Peyer's patch (tissue), 4 donors: Measurements from ENCODE around the gene CDC27. TPM values are rescaled to one million over a fixed set of nuclear protein-coding genes. Genes with fewer than 3 reads are reported as not detected.
A peak's percentile ranks its signal among the peaks of the same experiment; 100 is the strongest.
"Not testable (repeated sequence)": the region's sequence is repeated elsewhere in the genome, so short reads cannot be mapped to it uniquely, and the experiment has no call there.

Experiments
- DNase-seq, 3 donors: peaks; one replicate each; pipeline ENCODE4 v3.0.0-alpha.2; 2017 to 2019
- H3K27ac ChIP-seq, 4 donors: fragments of 200-600 bp; sonication (generic); one replicate each; pipeline ENCODE4 v1.5.1; 2016 to 2019
- H3K27me3 ChIP-seq, 2 donors: fragments of 200-600 bp; sonication (generic); one replicate each; pipeline ENCODE4 v1.5.1; 2019
- H3K36me3 ChIP-seq, 3 donors: fragments of 200-600 bp; sonication (generic); one replicate each; pipeline ENCODE4 v1.5.1; 2016 to 2019
- H3K4me1 ChIP-seq, 4 donors: fragments of 200-600 bp; sonication (generic); one replicate each; pipeline ENCODE4 v1.5.1; 2016 to 2019
- H3K4me3 ChIP-seq, 4 donors: fragments of 200-600 bp; sonication (generic); 1 replicate in 3 of 4; 2 replicates in 1 of 4; pipeline ENCODE4 v1.5.1; 2016 to 2019; ENCODE audit warnings: mild to moderate bottlenecking in 1 of 4
- H3K9me3 ChIP-seq, 4 donors: fragments of 200-600 bp; sonication (generic); one replicate each; pipeline ENCODE4 v1.5.1; 2016 to 2019; ENCODE audit warnings: mild to moderate bottlenecking in 1 of 4
- POLR2A ChIP-seq, 2 donors: fragments of 450-650 bp; IDR thresholded peaks; one replicate each; pipeline ENCODE4 v1.5.1; 2017; ENCODE audit warnings: antibody characterized with exemption in 2 of 2, mild to moderate bottlenecking in 2 of 2, moderate library complexity in 2 of 2
- total RNA-seq, 4 donors: library from RNA; depleted of rRNA; stranded (reverse); fragments of >200 nt; gene quantifications; one replicate each; pipeline ENCODE4 v1.1.0, GENCODE V29; 2016
- TF ChIP-seq, protein P1 (sequence below), 6 experiments: fragments of 450-650 bp in 4 of 6; fragments of 200-600 bp in 2 of 6; sonication (generic) in 1 of 6; IDR thresholded peaks; one replicate each; pipeline ENCODE4 v1.5.1; 2017 to 2019; ENCODE audit warnings: antibody characterized with exemption in 6 of 6, mild to moderate bottlenecking in 3 of 6, moderate library complexity in 1 of 6

The CDC27 gene
- total RNA-seq, 4 donors from 2014 or later, result 29.9 to 72.6 (median 47.4) TPM

DNA sequence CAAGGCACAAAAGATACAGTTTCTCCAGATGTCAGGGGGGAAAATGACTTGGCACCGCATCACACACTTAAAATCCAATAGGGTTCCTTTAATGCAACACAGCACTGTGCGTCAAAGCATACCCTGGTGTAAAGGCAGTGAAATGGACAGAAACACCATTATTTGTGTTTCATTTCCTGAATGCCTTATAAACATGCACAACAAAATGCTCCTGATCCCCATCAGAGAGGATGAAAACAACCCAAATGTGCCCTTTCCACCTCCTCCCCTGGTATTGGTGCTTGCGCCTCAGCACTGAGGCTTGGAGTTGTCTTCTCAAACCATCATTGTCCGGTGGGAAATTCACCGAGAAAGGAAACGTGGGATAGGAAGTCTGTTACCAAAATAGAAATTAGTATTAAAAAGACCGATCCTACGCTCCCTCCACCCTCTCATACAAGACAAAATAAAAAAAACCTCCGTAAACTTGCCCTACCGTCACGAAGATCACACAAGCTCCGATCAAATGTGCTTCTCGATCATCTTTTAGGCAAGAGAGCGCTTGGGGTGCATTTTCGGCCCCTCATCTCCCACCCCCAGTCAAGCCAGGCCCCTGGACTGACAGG is 722 bp downstream of the CDC27 start:
- no peak for TF ChIP-seq POLR2A (IDR thresholded peaks at IDR 0.05)
- TF ChIP-seq, protein P1, sequence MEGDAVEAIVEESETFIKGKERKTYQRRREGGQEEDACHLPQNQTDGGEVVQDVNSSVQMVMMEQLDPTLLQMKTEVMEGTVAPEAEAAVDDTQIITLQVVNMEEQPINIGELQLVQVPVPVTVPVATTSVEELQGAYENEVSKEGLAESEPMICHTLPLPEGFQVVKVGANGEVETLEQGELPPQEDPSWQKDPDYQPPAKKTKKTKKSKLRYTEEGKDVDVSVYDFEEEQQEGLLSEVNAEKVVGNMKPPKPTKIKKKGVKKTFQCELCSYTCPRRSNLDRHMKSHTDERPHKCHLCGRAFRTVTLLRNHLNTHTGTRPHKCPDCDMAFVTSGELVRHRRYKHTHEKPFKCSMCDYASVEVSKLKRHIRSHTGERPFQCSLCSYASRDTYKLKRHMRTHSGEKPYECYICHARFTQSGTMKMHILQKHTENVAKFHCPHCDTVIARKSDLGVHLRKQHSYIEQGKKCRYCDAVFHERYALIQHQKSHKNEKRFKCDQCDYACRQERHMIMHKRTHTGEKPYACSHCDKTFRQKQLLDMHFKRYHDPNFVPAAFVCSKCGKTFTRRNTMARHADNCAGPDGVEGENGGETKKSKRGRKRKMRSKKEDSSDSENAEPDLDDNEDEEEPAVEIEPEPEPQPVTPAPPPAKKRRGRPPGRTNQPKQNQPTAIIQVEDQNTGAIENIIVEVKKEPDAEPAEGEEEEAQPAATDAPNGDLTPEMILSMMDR (IDR thresholded peaks at IDR 0.05), result no peak
- no peaks in the 10 kb centered on the region for H3K9me3 ChIP-seq
- H3K4me3 ChIP-seq, result peak overlapping the region; percentile 66 to 86 (median 74)
- no peaks in the 10 kb centered on the region for H3K36me3 ChIP-seq
- peaks cover 0 to 19% (median 3%) of the 10 kb centered on the region in 4 donors for H3K4me1 ChIP-seq
- peak overlapping the region; percentile 83 to 93 (median 88) for H3K27ac ChIP-seq
- H3K27me3 ChIP-seq, result no peaks in the 10 kb centered on the region
- no peak for DNase-seq

DNA sequence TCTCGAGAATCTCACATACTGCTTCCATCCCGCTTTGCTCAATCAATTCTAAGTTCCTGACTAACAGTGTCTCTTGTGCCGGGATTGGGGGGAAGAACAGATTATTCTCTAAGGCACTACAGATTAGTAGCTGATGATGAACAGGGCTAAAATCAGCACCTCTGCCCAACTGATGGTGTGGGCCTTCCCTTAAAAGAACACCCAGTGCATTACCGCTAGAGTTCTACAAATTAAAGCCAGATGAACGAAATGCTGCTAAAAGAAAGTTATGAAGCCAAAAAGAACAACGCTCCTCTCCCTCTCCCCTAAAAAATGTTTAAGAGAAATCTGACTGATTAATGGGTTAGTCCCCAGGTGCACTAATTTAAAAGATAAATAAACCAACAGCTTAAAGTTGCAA is 4.4 kb downstream of the CDC27 start:
- H3K27me3 ChIP-seq, result no peaks in the 10 kb centered on the region
- H3K9me3 ChIP-seq, result no peaks in the 10 kb centered on the region
- DNase-seq, result no peak
- no peak overlapping the region for H3K4me3 ChIP-seq
- TF ChIP-seq POLR2A (IDR thresholded peaks at IDR 0.05), result no peak
- TF ChIP-seq, protein P1 (IDR thresholded peaks at IDR 0.05), result no peak
- peaks cover 0 to 26% (median 3%) of the 10 kb centered on the region in 4 donors for H3K4me1 ChIP-seq
- H3K36me3 ChIP-seq, result peaks cover 0 to 9% (median 0%) of the 10 kb centered on the region in 3 donors
- H3K27ac ChIP-seq, result no peak overlapping the region

DNA sequence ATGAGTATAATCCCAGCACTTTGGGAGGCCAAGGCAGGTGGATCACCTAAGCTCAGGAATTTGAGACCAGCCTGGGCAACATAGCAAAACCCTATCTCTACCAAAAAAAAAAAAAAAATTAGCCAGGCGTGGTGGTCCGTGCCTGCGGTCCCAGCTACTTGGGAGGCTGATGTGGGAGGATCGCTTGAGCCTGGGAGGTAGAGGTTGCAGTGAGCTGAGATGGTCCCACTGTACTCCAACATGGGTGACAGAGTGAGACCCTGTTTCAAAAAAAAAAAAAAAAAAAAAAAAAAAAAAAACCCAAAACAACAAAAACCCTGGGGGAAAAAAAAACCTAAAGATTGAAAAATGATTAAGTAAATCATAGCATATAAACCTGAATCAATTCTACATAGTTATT is 8.1 kb downstream of the CDC27 start:
- H3K27ac ChIP-seq, result not testable (repeated sequence)

DNA sequence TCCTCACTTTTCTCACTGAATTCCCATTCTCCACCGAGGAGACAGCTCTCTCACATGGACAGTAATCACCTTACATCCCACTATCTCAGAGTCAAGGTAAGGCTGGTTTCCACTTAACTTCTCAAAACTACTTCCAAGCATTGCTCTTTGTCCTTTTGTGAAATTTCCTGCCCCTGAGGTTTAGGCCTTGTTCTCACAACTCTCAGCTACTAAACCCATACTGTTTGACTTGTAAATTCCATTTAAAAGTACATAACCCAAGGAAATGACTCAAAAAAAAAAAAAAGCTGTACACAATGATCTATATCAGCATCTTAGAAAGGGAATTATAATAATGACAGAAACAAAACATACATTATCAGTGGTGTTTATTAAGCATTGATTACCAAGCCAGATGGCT is 8.8 kb downstream of the CDC27 start:
- TF ChIP-seq, protein P1 (IDR thresholded peaks at IDR 0.05), result no peak
- no peak for TF ChIP-seq POLR2A (IDR thresholded peaks at IDR 0.05)
- H3K4me3 ChIP-seq, result no peak overlapping the region
- no peaks in the 10 kb centered on the region for H3K27me3 ChIP-seq
- H3K27ac ChIP-seq, result no peak overlapping the region
- H3K4me1 ChIP-seq, result peaks cover 0 to 6% (median 0%) of the 10 kb centered on the region in 4 donors
- H3K9me3 ChIP-seq, result no peaks in the 10 kb centered on the region
- DNase-seq, result no peak
- peaks cover 0 to 17% (median 0%) of the 10 kb centered on the region in 3 donors for H3K36me3 ChIP-seq

More for the DNA sequence above, 8.1 kb downstream of the CDC27 start:
- H3K4me3 ChIP-seq, DNase-seq, H3K9me3 ChIP-seq, H3K4me1 ChIP-seq, H3K27me3 ChIP-seq: not testable (repeated sequence)
- H3K36me3 ChIP-seq, result peaks cover 0 to 17% (median 0%) of the 10 kb centered on the region in 3 donors

DNA sequence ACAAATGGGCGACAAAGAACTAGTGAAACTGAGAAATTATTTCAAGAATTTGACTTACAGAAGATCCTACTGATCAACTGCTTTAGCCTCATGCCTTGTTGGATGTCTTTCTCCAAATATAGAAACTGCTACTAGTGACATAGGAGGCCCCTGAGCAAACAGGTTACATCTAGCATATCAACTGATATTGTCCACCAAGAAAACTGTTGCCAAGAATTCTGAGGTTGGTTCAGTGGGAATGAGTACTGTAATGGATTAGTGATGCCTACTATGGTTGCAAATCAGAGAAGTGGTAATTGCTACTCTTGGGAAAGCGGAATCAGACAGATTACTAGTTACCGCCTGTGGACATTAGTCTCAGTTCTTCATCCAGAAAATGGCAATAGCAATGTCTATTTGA is 10.0 kb downstream of the CDC27 start:
- Histone ChIP-seq H3K27me3 (no peaks in the 10 kb centered on the region), H3K9me3 (no peaks in the 10 kb centered on the region), H3K36me3 (peaks cover 0 to 17% (median 0%) of the 10 kb centered on the region in 3 donors), H3K27ac (no peak overlapping the region), H3K4me1 (peaks cover 0 to 6% (median 0%) of the 10 kb centered on the region in 4 donors), H3K4me3 (no peak overlapping the region)
- TF ChIP-seq POLR2A (IDR thresholded peaks at IDR 0.05), result no peak
- TF ChIP-seq, protein P1 (IDR thresholded peaks at IDR 0.05), result no peak
- DNase-seq, result no peak

DNA sequence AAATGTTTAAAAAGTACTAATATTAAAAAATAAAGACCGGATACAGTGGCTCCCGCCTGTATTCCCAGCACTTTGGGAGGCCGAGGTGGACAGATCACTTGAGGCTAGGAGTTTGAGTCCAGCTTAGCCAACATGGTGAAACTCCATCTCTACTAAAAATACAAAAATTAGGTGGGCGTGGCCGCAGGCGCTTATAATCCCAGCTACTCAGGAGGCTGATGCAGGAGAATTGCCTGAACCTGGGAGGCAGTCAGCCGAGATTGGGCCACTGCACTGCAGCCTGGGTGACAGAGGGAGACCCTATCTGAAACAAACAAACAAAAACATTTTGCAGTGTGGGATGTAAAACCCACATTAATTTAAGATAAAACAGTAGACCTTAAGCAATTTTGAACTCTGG is 11.8 kb downstream of the CDC27 start:
- DNase-seq, result no peak
- TF ChIP-seq, protein P1 (IDR thresholded peaks at IDR 0.05), result no peak
- no peak for TF ChIP-seq POLR2A (IDR thresholded peaks at IDR 0.05)
- H3K36me3 ChIP-seq, result peaks cover 0 to 17% (median 0%) of the 10 kb centered on the region in 3 donors

More for the DNA sequence above, 11.8 kb downstream of the CDC27 start:
- Histone ChIP-seq H3K9me3 (no peaks in the 10 kb centered on the region), H3K4me3 (no peak overlapping the region), H3K27me3 (no peaks in the 10 kb centered on the region), H3K4me1 (no peaks in the 10 kb centered on the region), H3K27ac (no peak overlapping the region)
